Chondrocyte (in vitro differentiated cells): ENCODE measurements around the gene SAMD5. TPM values are rescaled to one million over a fixed set of nuclear protein-coding genes. Genes with fewer than 3 reads are reported as not detected.

Experiments used
- DNase-seq: peaks from one replicate; pipeline ENCODE4 v3.0.0; 2021; ENCODE audit warnings: mixed read lengths, low spot score
- H3K27ac Mint-ChIP-seq: one replicate; pipeline ENCODE4 v1.8.0; 2021; ENCODE audit warnings: mild to moderate bottlenecking, moderate library complexity, mixed read lengths; ENCODE audit not compliant: unreplicated experiment
- H3K27me3 Mint-ChIP-seq: 2 replicates; pipeline ENCODE4 v1.8.0; 2021; ENCODE audit warnings: low read depth, mixed read lengths
- H3K36me3 Mint-ChIP-seq: 2 replicates; pipeline ENCODE4 v1.8.0; 2021; ENCODE audit warnings: low read depth, mixed read lengths
- H3K4me1 Mint-ChIP-seq: 2 replicates; pipeline ENCODE4 v1.8.0; 2021; ENCODE audit warnings: low read depth, mild to moderate bottlenecking, mixed read lengths
- H3K4me3 Mint-ChIP-seq: one replicate; pipeline ENCODE4 v1.8.0; 2021; ENCODE audit warnings: mild to moderate bottlenecking, moderate library complexity, mixed read lengths; ENCODE audit not compliant: unreplicated experiment
- H3K9me3 Mint-ChIP-seq: 2 replicates; pipeline ENCODE4 v1.8.0; 2021; ENCODE audit warnings: low read depth, mixed read lengths
- total RNA-seq: library from RNA; stranded (reverse); gene quantifications from 3 replicates; pipeline ENCODE4 v1.2.1, GENCODE V29; 2021
- TF ChIP-seq, protein P1 (sequence below): fragments of 200-600 bp; sonication (generic); IDR thresholded peaks from 2 replicates; pipeline ENCODE4 v1.5.0; 2021; ENCODE audit warnings: antibody characterized with exemption, mild to moderate bottlenecking, moderate library complexity

Gene SAMD5
- total RNA-seq, 1 donor from 2014 or later, result 9.2 TPM

- peaks cover 16% of the 10 kb centered on the region for H3K4me1 Mint-ChIP-seq
- H3K36me3 Mint-ChIP-seq, result peaks cover 2% of the 10 kb centered on the region
- no peak overlapping the region for H3K27ac Mint-ChIP-seq
- no peaks in the 10 kb centered on the region for H3K9me3 Mint-ChIP-seq
- DNase-seq, result no peak
- no peak overlapping the region for H3K4me3 Mint-ChIP-seq
- TF ChIP-seq, protein P1, sequence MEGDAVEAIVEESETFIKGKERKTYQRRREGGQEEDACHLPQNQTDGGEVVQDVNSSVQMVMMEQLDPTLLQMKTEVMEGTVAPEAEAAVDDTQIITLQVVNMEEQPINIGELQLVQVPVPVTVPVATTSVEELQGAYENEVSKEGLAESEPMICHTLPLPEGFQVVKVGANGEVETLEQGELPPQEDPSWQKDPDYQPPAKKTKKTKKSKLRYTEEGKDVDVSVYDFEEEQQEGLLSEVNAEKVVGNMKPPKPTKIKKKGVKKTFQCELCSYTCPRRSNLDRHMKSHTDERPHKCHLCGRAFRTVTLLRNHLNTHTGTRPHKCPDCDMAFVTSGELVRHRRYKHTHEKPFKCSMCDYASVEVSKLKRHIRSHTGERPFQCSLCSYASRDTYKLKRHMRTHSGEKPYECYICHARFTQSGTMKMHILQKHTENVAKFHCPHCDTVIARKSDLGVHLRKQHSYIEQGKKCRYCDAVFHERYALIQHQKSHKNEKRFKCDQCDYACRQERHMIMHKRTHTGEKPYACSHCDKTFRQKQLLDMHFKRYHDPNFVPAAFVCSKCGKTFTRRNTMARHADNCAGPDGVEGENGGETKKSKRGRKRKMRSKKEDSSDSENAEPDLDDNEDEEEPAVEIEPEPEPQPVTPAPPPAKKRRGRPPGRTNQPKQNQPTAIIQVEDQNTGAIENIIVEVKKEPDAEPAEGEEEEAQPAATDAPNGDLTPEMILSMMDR, result no peak
- no peaks in the 10 kb centered on the region for H3K27me3 Mint-ChIP-seq
These were observed 18.7 kb downstream of the SAMD5 start for GRCh38 chr6:147527197-147527596.

- peaks cover 8% of the 10 kb centered on the region for H3K4me1 Mint-ChIP-seq
- TF ChIP-seq, protein P1, result no peak
- no peak overlapping the region for H3K4me3 Mint-ChIP-seq
- no peaks in the 10 kb centered on the region for H3K27me3 Mint-ChIP-seq
- no peak overlapping the region for H3K27ac Mint-ChIP-seq
- DNase-seq, result no peak
- H3K36me3 Mint-ChIP-seq, result peaks cover 2% of the 10 kb centered on the region
- H3K9me3 Mint-ChIP-seq, result no peaks in the 10 kb centered on the region
These were observed 20.1 kb downstream of the SAMD5 start for GRCh38 chr6:147528511-147529145.

DNA sequence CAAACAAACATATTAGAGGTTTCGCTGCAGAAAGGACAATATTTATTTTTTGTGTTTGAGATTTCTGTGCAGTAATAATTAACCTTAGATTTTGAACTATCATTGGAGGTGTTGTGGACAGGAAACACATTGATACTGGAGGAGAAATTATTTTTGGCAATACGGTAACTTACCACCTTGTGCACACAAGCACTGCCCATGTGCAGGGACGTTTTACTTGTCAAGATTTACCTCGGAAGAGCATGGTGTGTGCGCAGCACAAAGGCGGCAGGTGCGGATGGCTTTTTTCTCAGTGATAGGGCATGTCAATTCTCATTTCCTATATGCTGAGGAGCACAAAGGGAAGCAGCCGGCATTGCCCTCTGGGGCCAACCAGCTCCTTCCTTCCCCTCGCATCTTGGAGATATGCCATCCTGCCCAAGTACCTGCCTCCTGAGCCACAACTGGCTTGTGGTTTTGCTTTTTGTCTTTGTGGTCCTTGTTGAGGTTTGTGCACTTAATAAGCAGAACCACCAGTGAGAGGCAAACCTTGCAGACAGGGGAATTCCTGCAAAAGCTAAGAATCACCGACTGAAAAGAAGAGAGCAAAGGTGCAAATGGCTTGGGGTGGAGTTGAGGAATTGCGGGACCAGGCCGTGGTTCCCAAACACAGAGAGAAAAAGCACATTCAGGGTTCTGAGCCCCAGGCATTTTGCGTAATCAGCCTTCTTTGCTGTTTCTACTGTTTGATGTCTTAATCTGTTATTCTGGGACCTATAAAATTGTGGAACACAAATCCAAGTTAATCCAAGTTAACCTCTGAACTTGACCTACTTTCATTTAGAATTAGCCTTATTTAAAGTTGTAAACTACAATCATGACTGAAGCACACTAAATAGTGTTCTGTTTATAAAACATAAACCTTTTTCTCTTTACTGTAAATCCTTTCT, 21.9 kb downstream of the SAMD5 start:
- H3K4me3 Mint-ChIP-seq, result no peak overlapping the region
- DNase-seq, result no peak

DNA sequence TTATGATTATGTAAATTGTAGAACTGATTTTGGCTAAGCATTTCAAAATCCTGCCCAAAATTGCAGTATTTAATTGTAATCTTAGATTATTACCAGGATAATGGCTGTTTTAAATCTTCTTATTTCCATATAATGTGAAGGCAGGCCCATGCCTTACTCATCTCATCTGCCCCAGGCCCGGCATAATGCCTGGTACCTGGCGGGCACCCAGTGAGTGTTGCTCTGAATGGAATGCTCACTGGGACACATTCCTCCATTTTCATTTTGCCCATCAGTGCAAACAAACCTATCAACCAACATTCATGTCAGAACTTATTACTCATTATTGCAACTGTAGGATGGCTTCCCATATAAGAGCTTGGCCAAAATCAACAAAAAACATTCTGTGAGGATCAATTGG, 22.8 kb downstream of the SAMD5 start:
- H3K9me3 Mint-ChIP-seq, result no peaks in the 10 kb centered on the region
- H3K27me3 Mint-ChIP-seq, result no peaks in the 10 kb centered on the region
- no peak overlapping the region for H3K4me3 Mint-ChIP-seq
- TF ChIP-seq, protein P1, result no peak
- H3K36me3 Mint-ChIP-seq, result no peaks in the 10 kb centered on the region
- DNase-seq, result no peak
- H3K27ac Mint-ChIP-seq, result no peak overlapping the region
- H3K4me1 Mint-ChIP-seq, result peaks cover 13% of the 10 kb centered on the region

More for the DNA sequence above, 21.9 kb downstream of the SAMD5 start:
- no peaks in the 10 kb centered on the region for H3K27me3 Mint-ChIP-seq
- H3K36me3 Mint-ChIP-seq, result peaks cover 2% of the 10 kb centered on the region
- no peaks in the 10 kb centered on the region for H3K9me3 Mint-ChIP-seq
- no peak overlapping the region for H3K27ac Mint-ChIP-seq
- TF ChIP-seq, protein P1, result no peak
- H3K4me1 Mint-ChIP-seq, result peaks cover 13% of the 10 kb centered on the region

DNA sequence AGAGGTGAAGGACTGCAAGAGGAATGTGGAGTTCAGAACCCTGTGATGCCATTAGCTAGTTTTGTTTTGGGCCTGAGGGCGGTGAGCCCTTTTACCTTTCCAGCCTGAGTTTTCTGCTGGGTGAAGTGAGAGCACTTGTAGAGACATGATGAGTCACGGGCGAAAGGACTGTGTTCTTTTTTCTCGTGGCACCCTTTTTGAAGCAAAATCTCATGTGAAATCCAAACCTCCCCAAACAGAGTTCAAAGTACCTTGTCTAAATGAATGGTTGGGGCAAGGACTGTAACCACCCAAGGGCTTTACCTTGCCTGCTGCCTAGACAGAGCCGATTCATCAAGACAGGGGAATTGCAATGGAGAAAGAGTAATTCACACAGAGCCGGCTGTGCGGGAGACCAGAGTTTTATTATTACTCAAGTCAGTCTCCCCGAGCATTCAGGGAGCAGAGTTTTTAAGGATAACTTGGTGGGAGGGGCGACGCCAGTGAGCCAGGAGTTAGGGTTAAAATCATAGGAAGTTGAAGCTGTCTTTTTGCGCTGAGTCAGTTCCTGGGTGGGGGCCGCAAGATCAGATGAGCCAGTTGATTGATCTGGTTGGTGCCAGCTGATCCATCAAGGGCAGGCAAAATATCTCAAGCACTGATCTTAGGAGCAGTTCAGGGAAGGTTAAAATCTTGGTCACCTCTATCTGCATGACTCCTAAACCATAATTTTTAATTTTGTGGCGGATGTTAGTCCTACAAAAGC, 25.8 kb downstream of the SAMD5 start:
- no peak for DNase-seq
- no peak overlapping the region for H3K27ac Mint-ChIP-seq
- no peaks in the 10 kb centered on the region for H3K27me3 Mint-ChIP-seq
- TF ChIP-seq, protein P1, result no peak
- no peak overlapping the region for H3K4me3 Mint-ChIP-seq
- no peaks in the 10 kb centered on the region for H3K36me3 Mint-ChIP-seq
- H3K4me1 Mint-ChIP-seq, result peaks cover 13% of the 10 kb centered on the region
- H3K9me3 Mint-ChIP-seq, result no peaks in the 10 kb centered on the region
